HG03280 (cell line): ENCODE measurements around the gene GMPR2.

ENCODE experiments used
- ATAC-seq: cut with Tn5 transposase; IDR thresholded peaks from one replicate; pipeline ENCODE4 v1.9.1; 2021; ENCODE audit warnings: mild to moderate bottlenecking, moderate library complexity; ENCODE audit not compliant: unreplicated experiment

The GMPR2 gene

DNA sequence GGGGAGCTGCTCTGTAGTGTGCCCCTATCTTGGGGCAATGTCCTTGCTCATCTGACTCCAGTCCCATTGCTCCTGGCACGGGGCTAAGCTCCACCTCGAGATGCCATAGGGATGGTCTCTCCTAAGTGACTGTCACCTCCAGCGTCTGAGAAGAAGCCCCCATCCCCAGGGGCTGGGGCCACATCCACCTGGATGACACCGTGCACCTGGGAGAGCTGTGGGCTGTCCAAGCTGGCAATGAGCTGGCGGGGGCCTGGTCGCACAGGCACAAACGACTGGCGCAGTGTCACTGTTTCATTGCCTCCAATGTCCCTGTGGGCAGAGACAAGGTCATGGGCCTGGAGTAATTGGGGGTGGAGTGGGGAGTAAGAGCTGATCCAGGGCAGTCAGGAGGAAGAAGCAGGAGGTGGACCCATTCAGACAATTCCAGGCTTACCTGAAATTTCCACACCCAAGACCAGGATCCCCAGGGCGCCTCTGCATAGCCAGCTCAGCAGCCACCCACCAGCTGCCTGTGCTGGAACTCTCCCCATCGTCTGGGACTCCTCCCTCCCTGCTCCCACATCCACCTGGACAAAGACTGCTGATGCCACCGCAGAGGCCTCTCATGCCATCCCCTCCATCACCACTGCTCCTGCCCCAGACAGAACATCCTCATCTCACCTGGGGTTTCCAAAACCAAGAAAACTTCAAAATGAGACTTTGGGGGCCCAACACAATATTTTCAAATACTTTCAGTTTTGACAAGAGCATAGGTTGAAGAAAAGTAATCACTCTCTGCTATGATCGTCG, 16.7 kb downstream of the GMPR2 start:
- no peak for ATAC-seq

DNA sequence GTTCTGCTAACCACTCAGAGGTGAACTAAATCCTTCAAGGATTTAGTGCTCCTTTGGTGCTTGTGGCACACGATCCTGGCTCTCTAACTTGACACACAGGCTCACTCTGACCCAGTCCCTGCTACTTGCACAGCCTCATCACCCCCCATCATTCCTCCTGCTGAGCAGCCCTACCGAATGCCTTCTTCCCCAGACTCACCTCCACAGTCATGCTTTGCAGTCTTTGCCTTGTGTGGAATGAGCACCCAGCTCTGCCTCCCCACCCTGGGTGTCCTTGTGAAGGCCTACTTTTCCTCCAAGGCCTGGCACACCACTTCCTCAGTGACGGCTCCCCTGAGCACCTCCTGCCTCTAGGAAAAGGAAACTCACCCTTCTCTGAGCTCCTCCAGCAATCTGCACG, 17.6 kb downstream of the GMPR2 start:
- ATAC-seq: no peak

DNA sequence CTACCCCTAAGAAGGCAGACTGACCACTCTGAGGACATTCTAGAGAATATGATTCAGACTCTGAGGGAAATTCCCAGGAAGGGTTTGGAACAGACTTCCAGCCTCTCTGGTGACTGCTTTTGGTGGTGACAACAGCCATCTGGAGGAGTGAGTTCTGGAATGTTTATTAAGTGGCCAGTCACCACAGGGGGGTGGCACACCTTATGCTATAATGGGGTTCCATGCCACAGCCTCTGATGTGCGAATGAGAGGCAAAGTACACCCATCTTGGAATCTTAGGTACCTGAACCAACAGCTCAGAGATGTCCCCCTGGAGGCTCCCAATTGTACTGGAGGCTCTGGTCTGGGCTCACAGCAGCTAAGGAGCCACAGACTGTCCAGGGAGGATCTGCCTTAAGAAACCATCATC, 19.2 kb downstream of the GMPR2 start:
- ATAC-seq: no peak

DNA sequence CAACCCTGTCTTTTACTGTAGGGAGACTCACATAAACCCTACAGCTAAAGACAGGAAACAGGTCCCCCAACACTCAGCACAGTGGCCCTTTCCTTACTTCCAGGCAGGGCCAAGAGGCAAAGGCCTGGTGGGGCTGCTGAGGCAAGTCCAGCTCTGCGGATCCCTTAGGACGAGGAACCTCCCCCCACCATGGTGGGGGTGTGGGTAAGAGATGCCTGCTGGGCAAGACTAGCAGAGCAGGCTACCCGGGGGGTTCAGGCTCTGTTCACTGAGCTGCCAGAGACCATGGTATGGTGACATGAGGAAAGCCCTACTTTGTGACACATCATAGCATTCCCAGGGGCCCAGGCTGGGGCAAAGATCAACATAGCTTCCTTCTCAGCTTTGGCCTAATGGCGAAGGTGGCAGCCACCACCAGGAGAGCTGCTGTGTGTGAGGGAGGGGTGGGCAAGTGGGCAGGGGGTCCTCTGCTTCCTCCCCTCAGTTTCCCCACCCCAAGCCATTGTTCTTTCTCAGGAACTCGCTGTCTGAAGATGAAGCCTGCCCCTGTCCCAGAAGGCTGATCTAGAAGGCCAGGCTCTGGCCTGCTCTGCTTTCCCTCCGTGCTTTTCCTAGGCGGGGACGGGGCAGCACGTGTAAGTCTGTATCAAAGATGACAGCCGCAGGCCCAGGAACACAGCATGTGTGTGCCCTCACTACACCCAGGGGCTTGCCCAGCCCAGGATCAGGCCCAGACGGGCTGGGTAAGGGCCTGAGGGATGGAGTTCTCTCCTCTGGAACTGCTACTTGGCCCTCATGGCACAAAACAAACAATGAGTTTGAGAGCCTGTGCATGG, 19.8 kb downstream of the GMPR2 start:
- ATAC-seq: no peak

DNA sequence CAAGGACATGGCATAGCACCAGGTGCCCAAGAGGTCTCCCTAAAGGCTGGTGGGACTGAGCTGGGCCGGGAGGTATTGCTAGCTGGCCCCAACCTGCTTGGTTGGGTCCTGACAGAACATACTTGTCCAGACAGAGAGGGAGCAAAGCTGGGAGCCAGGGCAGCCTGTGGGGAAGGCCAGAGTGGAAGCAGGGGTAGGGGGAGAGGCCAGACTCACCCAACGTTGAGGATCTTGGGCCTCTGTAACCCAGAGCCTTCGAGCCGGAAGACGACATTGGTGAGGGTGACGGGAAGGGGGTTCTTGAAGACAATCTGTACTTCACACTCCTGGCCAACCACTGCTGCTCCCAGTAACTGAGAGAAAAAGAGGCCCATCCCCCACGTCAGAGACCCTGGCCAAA, 21.2 kb downstream of the GMPR2 start:
- no peak for ATAC-seq

DNA sequence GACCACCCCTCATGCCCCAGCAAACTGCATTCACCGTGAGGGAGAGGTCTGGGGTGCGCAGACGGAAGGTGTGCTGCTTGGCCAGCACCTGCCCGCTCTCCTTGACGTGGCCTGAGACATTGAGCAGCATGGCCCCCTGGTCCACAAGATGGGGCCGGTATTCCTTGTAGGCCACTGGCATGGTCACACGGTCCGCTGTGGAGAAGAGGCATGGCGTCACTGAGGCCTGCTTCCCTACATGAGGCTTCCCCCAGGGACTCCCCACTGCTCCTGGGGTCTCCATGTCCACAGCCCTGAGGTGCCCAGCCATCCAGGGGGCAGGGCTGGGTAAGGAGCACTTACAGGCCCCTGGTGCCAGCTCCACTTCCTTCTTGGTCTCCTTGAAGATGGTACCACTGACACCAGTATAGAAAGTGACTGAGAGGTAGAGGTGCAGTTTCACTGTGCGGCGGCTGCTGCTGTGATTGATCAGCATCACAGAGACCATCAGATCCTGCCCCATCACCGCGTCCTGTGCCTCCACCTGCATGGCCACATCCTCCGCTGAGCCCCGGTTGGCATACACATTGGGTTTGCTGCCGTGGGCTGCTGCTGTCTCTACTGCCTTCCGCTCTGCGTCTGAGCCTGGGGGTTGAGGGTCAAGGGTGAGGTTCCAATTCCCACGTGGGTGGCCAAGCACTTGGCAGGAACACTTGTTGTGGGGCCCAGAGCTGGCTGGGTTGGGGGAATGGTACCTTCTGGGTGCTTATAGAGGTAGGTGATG, 22.1 kb downstream of the GMPR2 start:
- ATAC-seq: no peak

DNA sequence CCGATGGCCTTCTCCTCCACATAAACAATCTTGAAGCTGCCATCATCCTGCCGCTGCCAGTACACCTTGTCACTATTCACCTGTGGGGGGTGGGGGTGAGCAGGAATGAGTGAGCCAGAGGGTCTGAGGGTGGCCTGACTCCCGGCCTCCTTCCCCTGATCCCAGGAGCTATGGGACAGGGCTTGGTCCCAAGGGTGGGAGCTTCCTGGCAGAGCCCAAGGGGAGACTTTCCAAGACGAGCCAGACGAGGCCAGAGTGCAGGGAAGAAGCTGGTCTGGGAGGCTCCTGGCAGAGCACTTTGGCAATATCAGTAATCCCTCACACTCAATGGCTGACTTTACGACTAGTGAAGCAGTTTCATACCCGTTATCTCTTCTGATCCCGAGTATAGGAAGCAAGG, 22.7 kb downstream of the GMPR2 start:
- no peak for ATAC-seq

DNA sequence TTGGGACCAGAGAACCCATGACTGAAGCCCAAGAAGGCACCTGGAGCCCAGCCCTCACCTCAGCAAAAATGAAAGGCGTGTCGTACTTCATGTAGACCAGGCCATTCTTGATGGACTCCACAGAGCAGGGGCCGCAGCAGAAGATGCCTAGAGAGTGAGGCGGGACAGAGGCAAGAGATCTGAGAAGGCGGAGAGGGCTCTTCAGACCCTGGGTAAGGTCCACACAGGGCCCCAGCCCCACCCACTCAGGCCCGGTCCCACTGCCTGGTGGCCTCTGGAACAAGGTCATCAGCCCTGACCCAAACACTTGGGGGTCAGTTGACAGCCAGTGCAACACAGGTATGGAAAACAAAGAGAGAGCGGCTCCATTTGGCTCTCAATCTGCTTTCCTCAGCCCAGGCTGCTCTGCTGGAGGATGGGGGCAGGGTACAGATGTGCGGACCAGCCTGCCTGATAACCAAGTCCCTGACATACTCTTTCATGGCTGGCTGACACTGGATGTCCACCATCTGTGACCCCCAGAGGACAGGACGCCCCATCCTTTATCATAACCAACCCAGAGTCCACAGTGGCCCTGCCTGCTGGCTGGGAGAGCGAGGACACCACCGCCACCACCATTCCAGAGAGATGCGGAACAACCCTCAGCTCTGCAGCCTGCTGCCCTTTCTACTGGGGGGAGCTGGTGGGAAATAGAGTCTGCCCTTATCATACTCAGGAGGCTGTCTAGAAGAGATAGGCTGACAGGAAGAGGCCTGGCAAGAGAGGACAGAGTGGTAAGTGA, 23.4 kb downstream of the GMPR2 start:
- no peak for ATAC-seq

DNA sequence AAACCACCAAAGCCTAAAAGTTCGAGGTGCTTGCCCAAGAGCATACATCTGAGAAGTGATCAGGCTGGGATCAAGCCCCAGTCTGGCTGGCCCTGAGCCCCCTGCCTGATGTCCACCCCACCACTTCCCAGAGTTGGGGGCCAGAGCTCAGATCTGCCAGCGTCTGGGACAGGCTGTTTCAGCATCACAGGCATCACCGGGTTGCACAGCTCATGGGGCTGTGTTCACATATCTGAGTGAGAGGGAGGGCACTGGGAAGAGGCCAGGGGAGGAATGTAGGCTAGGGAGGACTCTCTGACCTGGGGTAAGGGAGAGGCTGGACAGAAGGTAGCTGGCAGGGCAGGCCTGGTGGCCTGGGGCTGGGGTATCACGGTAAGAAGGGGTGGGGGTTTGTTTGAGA, 24.2 kb downstream of the GMPR2 start:
- ATAC-seq: no peak

DNA sequence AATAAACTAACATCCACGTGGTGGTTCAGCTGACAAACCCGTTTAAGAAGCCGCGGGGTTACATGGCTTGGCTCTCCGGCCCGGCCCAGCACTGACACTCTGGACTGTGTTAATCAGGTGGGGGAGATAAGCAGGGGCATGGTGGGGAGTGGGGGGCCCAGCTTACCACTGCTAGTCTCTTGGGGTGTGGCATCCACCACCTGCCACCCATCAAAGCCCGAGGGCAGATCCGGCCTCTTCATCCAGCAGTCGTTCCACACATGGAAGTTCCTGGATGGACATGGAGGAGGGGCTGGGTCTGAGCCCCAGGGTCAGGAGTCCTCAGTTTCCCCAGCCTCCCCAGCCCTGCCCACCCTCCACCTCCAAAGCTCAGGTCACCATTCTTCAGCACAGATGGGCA, 25.4 kb downstream of the GMPR2 start:
- no peak for ATAC-seq

DNA sequence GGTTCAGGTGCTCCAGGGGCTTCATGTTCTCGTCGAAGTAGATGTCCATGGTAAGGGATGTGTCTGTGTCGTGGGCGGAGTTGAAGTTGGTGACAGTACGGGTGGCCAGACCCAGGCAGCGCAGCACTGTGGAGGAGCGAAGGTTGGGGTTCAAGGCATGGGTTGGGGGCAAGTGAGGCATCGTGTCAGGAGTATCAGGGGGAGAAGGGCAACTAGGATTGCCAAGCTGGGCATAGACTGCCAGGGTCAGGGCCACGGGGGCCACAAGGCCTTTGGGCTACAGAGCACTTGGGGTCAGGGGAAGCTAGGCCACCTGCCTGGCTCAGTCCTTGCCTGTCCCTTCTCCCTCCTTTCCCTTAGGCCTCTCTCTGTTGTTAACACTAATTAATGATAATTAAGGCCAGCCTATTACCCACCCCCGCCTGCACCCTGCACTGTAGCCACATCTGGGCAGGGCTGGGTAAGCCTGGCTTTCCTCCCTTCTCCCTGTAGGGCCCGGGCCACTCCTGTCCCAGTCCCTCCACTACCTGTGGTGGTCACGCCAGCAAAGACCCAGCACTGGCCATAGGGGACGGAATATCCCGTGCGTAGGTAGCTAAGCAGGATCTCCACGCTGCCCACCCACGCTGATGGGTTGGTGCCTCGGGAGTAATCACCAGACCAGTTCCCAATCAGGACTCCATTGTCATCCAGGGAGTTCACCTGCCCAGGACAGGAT, 26.0 kb downstream of the GMPR2 start:
- ATAC-seq: no peak

DNA sequence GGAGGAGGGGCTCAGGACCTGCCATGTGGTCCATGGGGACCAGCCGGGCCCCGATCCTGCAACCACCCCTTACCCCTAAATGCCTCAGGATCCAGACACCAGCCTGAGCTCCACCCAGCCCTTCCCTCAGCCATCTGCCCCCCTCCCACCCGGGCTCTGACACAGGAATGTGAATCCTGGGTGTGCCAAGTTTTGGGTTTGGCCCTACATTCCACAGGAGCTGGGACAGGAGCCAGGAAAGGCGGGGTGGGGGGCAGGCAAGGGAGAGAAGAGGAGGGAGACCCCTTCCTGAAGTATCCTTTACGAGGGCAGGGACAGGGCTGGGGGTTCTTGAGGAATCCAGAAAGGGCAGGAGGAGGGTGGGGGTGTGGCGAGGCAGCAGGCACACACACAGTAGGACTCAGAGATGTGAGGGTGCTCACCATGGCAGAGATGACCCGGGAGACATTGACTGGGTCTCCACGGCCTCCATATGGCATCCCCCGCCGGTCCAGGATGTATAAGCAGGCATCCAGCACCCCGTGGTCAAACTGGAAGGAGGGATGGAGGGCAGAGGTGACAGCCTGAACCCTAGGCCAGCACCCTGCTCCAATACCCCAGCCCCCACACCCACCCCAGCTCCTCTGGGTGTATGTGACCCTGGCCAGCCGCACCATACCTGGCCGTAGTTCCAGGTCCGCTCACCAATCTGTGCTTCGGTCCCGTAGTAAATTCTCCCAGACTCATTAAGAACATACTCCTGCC, 26.7 kb downstream of the GMPR2 start:
- ATAC-seq: no peak

DNA sequence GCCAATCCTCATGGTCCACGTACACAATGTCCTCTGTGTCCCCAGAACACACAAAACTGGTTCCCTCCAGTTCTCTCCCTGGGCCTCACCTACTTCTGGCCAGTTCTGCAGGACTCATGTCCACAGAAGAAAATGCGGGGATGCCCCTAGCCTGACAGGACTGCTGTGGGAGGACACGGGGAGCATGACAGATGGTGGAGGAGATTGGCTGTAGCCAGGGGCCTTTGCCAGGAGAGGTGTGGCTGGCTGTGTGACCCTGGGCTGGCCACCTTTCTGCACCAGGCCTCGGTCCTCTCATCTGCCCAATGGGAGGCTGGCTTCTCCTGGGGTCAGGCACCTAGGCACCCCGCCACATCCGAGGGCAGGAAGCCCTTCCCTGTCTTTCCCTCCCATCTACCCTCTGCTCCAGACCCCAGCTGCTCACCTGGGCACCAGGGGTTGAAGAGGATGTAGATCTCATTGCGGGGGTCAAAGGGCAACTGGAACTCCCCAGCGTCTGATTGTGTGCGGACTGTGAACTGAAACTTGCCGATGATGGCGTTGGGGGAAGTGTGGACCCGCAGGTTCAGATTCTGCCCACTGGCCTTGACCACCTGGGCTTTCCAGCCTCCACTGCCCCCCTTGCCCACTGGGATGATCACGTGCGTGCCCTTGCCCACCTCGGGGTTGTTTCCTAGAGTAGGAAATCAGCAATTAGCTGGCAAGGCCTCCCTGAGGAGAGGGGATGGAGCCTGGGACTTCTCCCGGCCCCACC, 27.5 kb downstream of the GMPR2 start:
- ATAC-seq: no peak

DNA sequence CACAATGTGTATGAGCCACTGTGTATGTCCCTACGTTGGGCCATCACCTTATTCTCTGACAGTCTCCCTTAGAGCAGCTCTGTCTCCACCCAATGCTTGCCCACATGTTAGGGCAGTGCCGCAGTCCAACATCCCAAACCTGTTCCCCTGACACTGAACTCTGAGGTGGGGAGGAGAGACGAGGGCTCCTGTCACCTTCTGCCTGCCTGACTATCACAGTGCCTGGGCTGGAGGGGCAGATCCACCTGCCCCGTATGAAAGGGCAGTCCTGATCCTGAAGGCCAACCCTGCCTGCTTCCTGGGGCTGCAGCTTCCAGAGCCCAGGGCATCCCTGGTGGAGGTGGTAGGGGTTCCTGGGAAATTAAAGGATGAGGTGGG, 28.0 kb downstream of the GMPR2 start:
- no peak for ATAC-seq

DNA sequence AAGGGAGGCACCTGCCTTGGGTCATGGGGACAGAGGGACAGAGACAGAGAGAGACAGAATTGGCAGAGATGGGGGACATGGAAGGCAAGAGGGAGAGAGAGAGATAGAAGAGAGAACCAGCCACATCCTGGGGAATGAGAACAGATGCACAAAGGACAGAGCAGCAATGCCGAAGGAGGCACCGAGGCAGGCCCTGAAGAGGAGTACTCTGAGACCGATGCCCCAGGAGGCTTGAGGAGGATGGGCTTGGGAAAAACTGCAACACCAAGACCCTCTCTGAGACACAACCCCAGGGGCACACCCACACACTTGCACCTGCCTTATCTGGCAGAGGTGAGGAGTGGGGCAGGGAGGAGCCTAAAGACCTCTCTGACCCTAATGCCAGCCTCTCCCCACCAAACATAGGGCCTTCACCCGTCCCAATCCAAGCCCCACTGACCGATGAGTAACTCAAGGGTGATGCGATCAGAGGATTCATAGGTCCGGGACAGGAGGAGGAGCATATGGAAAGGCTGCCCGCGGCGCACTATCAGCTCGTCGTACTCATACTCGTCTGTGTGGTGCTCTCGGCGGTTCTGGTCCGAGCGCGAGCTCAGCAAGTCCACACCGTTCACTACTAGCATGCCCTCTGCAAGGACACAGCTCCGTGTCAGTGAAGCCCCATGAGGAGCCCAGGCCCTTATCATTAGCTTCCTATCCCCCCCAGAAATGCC, 28.7 kb downstream of the GMPR2 start:
- no peak for ATAC-seq

DNA sequence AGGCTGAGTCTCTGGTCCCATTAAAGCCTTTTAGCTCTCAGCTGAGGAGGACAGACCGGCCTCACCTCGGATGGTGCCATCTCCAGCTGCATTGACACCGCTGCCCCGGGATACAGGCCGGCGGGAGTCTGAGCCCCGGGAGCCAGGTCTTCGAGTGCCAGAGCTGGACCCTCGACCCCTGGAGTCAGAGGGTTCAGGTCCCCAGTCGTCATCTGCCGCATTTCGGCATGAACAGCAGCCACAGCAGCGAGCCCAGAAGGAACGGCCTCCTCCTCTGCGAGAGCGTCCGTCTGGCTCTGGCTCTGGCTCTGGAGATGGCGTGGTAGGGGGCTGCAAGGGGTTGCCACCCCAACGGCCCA, 29.2 kb downstream of the GMPR2 start:
- ATAC-seq: no peak

DNA sequence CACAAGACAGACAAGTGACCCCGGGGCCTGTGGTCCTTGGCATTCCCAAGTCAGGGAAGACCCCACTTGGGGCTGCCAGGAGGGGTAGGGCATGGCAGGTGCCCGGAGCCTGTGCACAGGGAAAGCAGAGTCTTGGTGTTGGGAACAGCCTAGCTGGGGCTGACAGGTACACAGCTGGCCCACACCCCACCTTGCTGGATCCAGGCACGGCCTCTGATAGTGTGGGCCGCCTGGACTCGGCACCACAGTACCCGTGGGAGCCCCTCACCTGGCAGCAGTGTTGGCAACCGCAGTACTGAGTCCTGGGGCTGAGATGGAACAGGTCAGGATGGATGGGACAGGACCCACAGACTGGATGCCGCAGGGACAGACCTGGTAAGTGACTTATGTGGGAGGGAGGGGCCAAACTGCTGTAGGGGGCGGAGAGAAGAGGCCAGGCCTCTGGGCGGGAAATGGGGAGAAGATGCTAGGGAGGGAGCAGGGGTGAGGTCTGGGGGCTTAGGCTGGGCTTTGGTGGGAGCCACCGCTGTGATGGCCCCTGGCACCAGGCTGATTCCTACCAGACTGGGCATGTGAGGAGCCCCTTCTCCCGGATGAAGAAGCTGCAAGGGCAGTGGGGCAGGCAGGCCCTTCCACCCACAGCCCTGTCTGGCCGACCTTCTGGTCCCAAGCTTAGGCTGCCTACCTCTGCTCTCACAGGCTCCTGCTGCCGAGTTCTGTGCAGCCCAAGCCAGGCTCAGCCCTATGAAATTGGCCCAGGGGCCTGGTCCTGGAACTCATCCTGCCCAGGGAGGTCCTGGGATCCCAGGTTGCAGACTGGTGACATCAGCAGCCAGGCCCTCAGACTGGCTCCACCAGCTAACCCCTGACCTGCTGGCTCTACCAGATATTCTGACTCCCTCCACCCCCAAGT, 30.3 kb downstream of the GMPR2 start, which contains the start of gene TGM1:
TGM1 (minus strand) TSS at position 357 of the 913 bp plus-strand sequence. CDS start 825 bp downstream, outside the sequence.
- ATAC-seq: no peak
